Thoracic aorta (tissue), 2 donors: ENCODE data around the gene HECW1. TPM values are rescaled to one million over a fixed set of nuclear protein-coding genes. Genes with fewer than 3 reads are reported as not detected.

ENCODE experiments used
- ATAC-seq: fragments of 150-250 bp; one replicate; pipeline ENCODE4 v1.8.0; 2017; ENCODE audit warnings: low read depth; ENCODE audit not compliant: insufficient number of reproducible peaks, low FRiP score
- DNase-seq: peaks from one replicate; pipeline ENCODE4 v3.0.0-alpha.2; 2020; ENCODE audit warnings: low spot score
- H3K27ac ChIP-seq, 2 donors: fragments of 200-600 bp; sonication (generic); 1 replicate in 1 of 2; 2 replicates in 1 of 2; pipeline ENCODE4 v1.5.1; 2016; ENCODE audit warnings: mild to moderate bottlenecking in 2 of 2, moderate library complexity in 2 of 2
- H3K27me3 ChIP-seq: fragments of 200-600 bp; sonication (generic); replicated peaks from 2 replicates; pipeline ENCODE4 v1.6.0; 2016; ENCODE audit warnings: mild to moderate bottlenecking; ENCODE audit not compliant: insufficient read depth
- H3K36me3 ChIP-seq: fragments of 200-600 bp; sonication (generic); one replicate; pipeline ENCODE4 v1.5.1; 2016
- H3K4me1 ChIP-seq, 2 donors: fragments of 200-600 bp; sonication (generic); 1 replicate in 1 of 2; 2 replicates in 1 of 2; pipeline versions ENCODE4 v1.5.1 to v1.6.0; 2016; ENCODE audit warnings: low read depth in 2 of 2, mild to moderate bottlenecking in 1 of 2; ENCODE audit not compliant: control insufficient read depth in 1 of 2
- H3K4me3 ChIP-seq: fragments of 200-600 bp; sonication (generic); 2 replicates; pipeline ENCODE4 v1.5.1; 2016; ENCODE audit warnings: mild to moderate bottlenecking
- H3K9me3 ChIP-seq: fragments of 200-600 bp; sonication (generic); 2 replicates; pipeline ENCODE4 v1.5.1; 2016
- total RNA-seq, 2 donors: library from RNA; depleted of rRNA; stranded (reverse); fragments of >200 nt; gene quantifications; one replicate each; pipeline versions ENCODE4 v1.1.0 to v1.2.3, GENCODE V29; 2016
- TF ChIP-seq, protein P1 (sequence below): fragments of 200-600 bp; sonication (generic); IDR thresholded peaks from one replicate; pipeline ENCODE4 v1.5.1; 2019; ENCODE audit warnings: antibody characterized with exemption

HECW1 gene
- total RNA-seq, 2 donors from 2014 or later: 0.28 to 2.3 TPM

DNA sequence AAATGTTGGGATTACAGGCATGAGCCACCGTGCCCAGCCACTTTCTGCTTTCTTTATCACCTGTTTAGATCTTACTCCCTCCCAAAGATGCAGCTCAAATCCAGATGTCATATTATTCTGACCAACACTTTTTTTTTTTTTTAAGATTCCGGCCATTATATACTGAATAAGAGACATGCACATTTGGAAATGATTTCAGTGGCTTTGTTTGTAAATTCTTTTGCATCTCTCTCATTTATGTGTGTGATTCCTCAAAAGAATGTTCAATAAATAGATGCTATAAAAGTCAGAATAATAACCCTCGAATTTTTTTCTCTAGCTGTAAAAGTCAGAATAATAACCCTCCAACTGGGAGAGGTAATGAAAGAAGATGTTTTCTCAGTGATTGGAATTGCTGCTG is 25.4 kb downstream of the HECW1 start:
- H3K9me3 ChIP-seq: no peaks in the 10 kb centered on the region
- H3K4me1 ChIP-seq: no peaks in the 10 kb centered on the region
- no peak overlapping the region for H3K4me3 ChIP-seq
- H3K27ac ChIP-seq: no peak overlapping the region
- H3K27me3 ChIP-seq: no peaks in the 10 kb centered on the region
- ATAC-seq: no peak
- no peak for DNase-seq
- no peaks in the 10 kb centered on the region for H3K36me3 ChIP-seq
- TF ChIP-seq, protein P1, sequence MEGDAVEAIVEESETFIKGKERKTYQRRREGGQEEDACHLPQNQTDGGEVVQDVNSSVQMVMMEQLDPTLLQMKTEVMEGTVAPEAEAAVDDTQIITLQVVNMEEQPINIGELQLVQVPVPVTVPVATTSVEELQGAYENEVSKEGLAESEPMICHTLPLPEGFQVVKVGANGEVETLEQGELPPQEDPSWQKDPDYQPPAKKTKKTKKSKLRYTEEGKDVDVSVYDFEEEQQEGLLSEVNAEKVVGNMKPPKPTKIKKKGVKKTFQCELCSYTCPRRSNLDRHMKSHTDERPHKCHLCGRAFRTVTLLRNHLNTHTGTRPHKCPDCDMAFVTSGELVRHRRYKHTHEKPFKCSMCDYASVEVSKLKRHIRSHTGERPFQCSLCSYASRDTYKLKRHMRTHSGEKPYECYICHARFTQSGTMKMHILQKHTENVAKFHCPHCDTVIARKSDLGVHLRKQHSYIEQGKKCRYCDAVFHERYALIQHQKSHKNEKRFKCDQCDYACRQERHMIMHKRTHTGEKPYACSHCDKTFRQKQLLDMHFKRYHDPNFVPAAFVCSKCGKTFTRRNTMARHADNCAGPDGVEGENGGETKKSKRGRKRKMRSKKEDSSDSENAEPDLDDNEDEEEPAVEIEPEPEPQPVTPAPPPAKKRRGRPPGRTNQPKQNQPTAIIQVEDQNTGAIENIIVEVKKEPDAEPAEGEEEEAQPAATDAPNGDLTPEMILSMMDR: no peak

DNA sequence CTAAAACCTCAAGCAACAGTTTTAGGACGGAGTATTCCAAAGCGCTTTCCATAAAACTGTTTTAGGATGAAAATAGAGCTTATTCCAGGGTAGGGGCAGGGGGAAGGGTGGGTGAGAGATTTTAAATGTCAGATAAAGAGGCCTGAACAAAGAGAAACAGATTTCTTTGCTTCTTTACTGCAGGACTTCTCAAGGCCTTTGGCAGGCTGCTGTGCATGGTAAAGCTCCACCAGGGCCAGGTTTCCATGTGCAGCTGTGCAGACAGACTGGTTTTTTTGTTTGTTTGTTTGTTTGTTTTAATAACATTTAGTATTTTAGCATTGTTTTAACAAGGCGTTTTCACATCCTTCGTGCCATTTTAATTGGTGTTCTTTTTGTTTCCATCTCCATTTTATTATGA is 26.3 kb downstream of the HECW1 start:
- no peak overlapping the region for H3K4me3 ChIP-seq
- no peak overlapping the region for H3K27ac ChIP-seq
- TF ChIP-seq, protein P1: no peak
- DNase-seq (no peak), ATAC-seq (no peak)
- no peaks in the 10 kb centered on the region for H3K9me3 ChIP-seq
- H3K27me3 ChIP-seq: no peaks in the 10 kb centered on the region
- no peaks in the 10 kb centered on the region for H3K4me1 ChIP-seq
- H3K36me3 ChIP-seq: no peaks in the 10 kb centered on the region

GRCh38 chr7:43139137-43139536 is 26.7 kb downstream of the HECW1 start:
- no peak overlapping the region for H3K27ac ChIP-seq
- no peaks in the 10 kb centered on the region for H3K4me1 ChIP-seq
- H3K36me3 ChIP-seq: no peaks in the 10 kb centered on the region
- no peaks in the 10 kb centered on the region for H3K9me3 ChIP-seq
- no peak for ATAC-seq
- H3K27me3 ChIP-seq: no peaks in the 10 kb centered on the region
- no peak for DNase-seq
- no peak overlapping the region for H3K4me3 ChIP-seq
- TF ChIP-seq, protein P1: no peak

DNA sequence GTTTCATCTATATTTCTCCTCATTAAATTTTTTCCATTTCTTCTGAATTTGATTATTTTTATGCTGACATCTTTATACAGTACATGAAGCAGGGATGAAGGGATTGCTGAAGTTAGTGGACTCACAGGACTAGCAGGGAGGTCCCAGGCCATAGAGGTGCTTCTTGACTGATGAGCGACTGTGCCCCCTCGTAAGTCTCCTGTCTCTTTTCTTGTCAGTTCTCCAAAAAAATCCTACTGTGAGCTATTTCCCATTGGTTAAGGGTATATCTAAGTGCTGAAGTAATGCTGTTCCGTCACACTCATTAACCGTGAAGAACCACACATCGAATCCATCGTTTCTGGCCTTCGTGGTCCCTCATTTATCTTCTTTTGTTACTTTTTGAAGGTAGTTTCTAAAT is 27.7 kb downstream of the HECW1 start:
- H3K36me3 ChIP-seq: no peaks in the 10 kb centered on the region
- no peaks in the 10 kb centered on the region for H3K27me3 ChIP-seq
- ATAC-seq (no peak), DNase-seq (no peak)
- TF ChIP-seq, protein P1: no peak
- H3K9me3 ChIP-seq: no peaks in the 10 kb centered on the region
- no peaks in the 10 kb centered on the region for H3K4me1 ChIP-seq
- no peak overlapping the region for H3K4me3 ChIP-seq
- no peak overlapping the region for H3K27ac ChIP-seq

GRCh38 chr7:43141091-43141490 is 28.6 kb downstream of the HECW1 start:
- H3K9me3 ChIP-seq: no peaks in the 10 kb centered on the region
- H3K27me3 ChIP-seq: no peaks in the 10 kb centered on the region
- TF ChIP-seq, protein P1: no peak
- H3K4me1 ChIP-seq: no peaks in the 10 kb centered on the region
- ATAC-seq: no peak
- no peak overlapping the region for H3K4me3 ChIP-seq
- H3K36me3 ChIP-seq: no peaks in the 10 kb centered on the region
- no peak for DNase-seq
- no peak overlapping the region for H3K27ac ChIP-seq
